GM12801 (cell line): ENCODE results near the gene MACIR.

Experiments used
- CTCF ChIP-seq: IDR thresholded peaks from one replicate; pipeline ENCODE4 v1.5.1; 2011; ENCODE audit warnings: control low read depth; ENCODE audit not compliant: insufficient read length; ENCODE audit errors: extremely low read depth

The MACIR gene

GRCh38 chr5:103218164-103218563 lies 40.4 kb upstream of the MACIR start:
- no peak for TF ChIP-seq CTCF

GRCh38 chr5:103223031-103223955 lies 35.3 kb upstream of the MACIR start:
- TF ChIP-seq CTCF = no peak

- no peak for TF ChIP-seq CTCF
These were observed 34.3 kb upstream of the MACIR start for GRCh38 chr5:103224118-103224893.

- no peak for TF ChIP-seq CTCF
These were observed 33.7 kb upstream of the MACIR start for GRCh38 chr5:103224894-103225246.

GRCh38 chr5:103228061-103228460 lies 30.5 kb upstream of the MACIR start:
- TF ChIP-seq CTCF = no peak

GRCh38 chr5:103228588-103228987 lies 30.0 kb upstream of the MACIR start:
- TF ChIP-seq CTCF = no peak

- peak; percentile 61 for TF ChIP-seq CTCF
These were observed 26.1 kb upstream of the MACIR start for GRCh38 chr5:103232393-103232999.
